HepG2 (cell line): ENCODE results near the gene CDC34. TPM values are rescaled to one million over a fixed set of nuclear protein-coding genes. Genes with fewer than 3 reads are reported as not detected.

Experiments used
- GLI4 ChIP-seq: sonication (generic); formaldehyde crosslinking; IDR thresholded peaks from 2 replicates; pipeline ENCODE4 v1.5.1; 2020; ENCODE audit warnings: missing genetic modification reagents, mild to moderate bottlenecking, moderate library complexity, borderline replicate concordance
- JUND ChIP-seq: sonication (generic); formaldehyde crosslinking; IDR thresholded peaks from 2 replicates; pipeline ENCODE4 v1.8.0; 2022; ENCODE audit warnings: mild to moderate bottlenecking, missing genetic modification reagents
- KDM1A ChIP-seq: IDR thresholded peaks from 2 replicates; pipeline ENCODE4 v1.6.1; 2016; ENCODE audit warnings: missing compliant biosample characterization
- MYC ChIP-seq: sonication (generic); formaldehyde crosslinking; IDR thresholded peaks from 2 replicates; pipeline ENCODE4 v1.9.0; 2021; ENCODE audit warnings: missing genetic modification reagents, borderline replicate concordance
- NR2C2 ChIP-seq: sonication (generic); formaldehyde crosslinking; IDR thresholded peaks from 2 replicates; pipeline ENCODE4 v1.4.0; 2020; ENCODE audit warnings: missing genetic modification reagents, mild to moderate bottlenecking, moderate library complexity, borderline replicate concordance
- PHF21A ChIP-seq: sonication (generic); formaldehyde crosslinking; IDR thresholded peaks from 2 replicates; pipeline ENCODE4 v1.5.0; 2020; ENCODE audit warnings: mild to moderate bottlenecking, missing genetic modification reagents
- PRDM15 ChIP-seq: sonication (generic); formaldehyde crosslinking; IDR thresholded peaks from 2 replicates; pipeline ENCODE4 v1.4.0; 2020; ENCODE audit warnings: missing genetic modification reagents
- SMAD3 ChIP-seq: sonication (generic); formaldehyde crosslinking; IDR thresholded peaks from 2 replicates; pipeline ENCODE4 v1.4.0; 2020; ENCODE audit warnings: missing genetic modification reagents
- ZBTB46 ChIP-seq: sonication (generic); formaldehyde crosslinking; IDR thresholded peaks from 2 replicates; pipeline ENCODE4 v1.4.0; 2020; ENCODE audit warnings: mild to moderate bottlenecking, missing genetic modification reagents, borderline replicate concordance
- ZFP36L1 ChIP-seq: sonication (generic); formaldehyde crosslinking; IDR thresholded peaks from 2 replicates; pipeline ENCODE4 v1.8.0; 2022; ENCODE audit warnings: mild to moderate bottlenecking, missing genetic modification reagents, moderate library complexity
- ZNF317 ChIP-seq: sonication (generic); formaldehyde crosslinking; IDR thresholded peaks from 2 replicates; pipeline ENCODE4 v1.5.0; 2020; ENCODE audit warnings: mild to moderate bottlenecking, missing genetic modification reagents
- ZNF329 ChIP-seq: sonication (generic); formaldehyde crosslinking; IDR thresholded peaks from 2 replicates; pipeline ENCODE4 v1.9.0; 2021; ENCODE audit warnings: low read depth, mild to moderate bottlenecking, missing genetic modification reagents
- ZNF414 ChIP-seq: sonication (generic); formaldehyde crosslinking; IDR thresholded peaks from 2 replicates; pipeline ENCODE4 v1.5.0; 2020; ENCODE audit warnings: missing genetic modification reagents
- ZNF557 ChIP-seq: sonication (generic); formaldehyde crosslinking; IDR thresholded peaks from 2 replicates; pipeline ENCODE4 v1.4.0; 2020; ENCODE audit warnings: missing genetic modification reagents
- ZNF570 ChIP-seq: sonication (generic); formaldehyde crosslinking; IDR thresholded peaks from 2 replicates; pipeline ENCODE4 v1.4.0; 2020; ENCODE audit warnings: mild to moderate bottlenecking, missing genetic modification reagents, borderline replicate concordance
- ZNF605 ChIP-seq: sonication (generic); formaldehyde crosslinking; IDR thresholded peaks from 2 replicates; pipeline ENCODE4 v1.8.0; 2022; ENCODE audit warnings: mild to moderate bottlenecking, missing genetic modification reagents
- ZNF607 ChIP-seq: sonication (generic); formaldehyde crosslinking; IDR thresholded peaks from 2 replicates; pipeline ENCODE4 v1.5.1; 2020; ENCODE audit warnings: missing genetic modification reagents, mild to moderate bottlenecking, borderline replicate concordance
- ZNF782 ChIP-seq: sonication (generic); formaldehyde crosslinking; IDR thresholded peaks from 2 replicates; pipeline ENCODE4 v1.4.0; 2020; ENCODE audit warnings: missing genetic modification reagents, mild to moderate bottlenecking, borderline replicate concordance
- ZNF788 ChIP-seq: sonication (generic); formaldehyde crosslinking; IDR thresholded peaks from 2 replicates; pipeline ENCODE4 v1.5.0; 2020; ENCODE audit warnings: mild to moderate bottlenecking, missing genetic modification reagents, borderline replicate concordance
- ZSCAN5A ChIP-seq: sonication (generic); formaldehyde crosslinking; IDR thresholded peaks from 2 replicates; pipeline ENCODE4 v1.8.0; 2022; ENCODE audit warnings: mild to moderate bottlenecking, missing genetic modification reagents, borderline replicate concordance
- polyA plus RNA-seq, 8 experiments: library from polyadenylated mRNA; depleted of rRNA in 3 of 8; stranded (reverse) in 7 of 8; unstranded in 1 of 8; fragments of >200 nt; fragmentation: Illumina TruSeq in 4 of 8; extraction: Trizol in 4 of 8; gene quantifications; 2 replicates each; pipeline versions ENCODE4 v1.2.1 to v1.2.3, GENCODE V29; 2011 to 2016; ENCODE audit warnings: low read depth in 4 of 8, missing spikeins in 1 of 8, mixed read lengths in 1 of 8; ENCODE audit not compliant: insufficient read depth in 1 of 8
- total RNA-seq, 5 experiments: library from RNA; depleted of rRNA; stranded (reverse); fragments of >200 nt; fragmentation: Illumina TruSeq; extraction: Trizol; gene quantifications; 2 replicates each; pipeline ENCODE4 v1.2.3, GENCODE V29; 2016; ENCODE audit warnings: low read depth in 1 of 5

CDC34 gene
- total and polyA plus RNA-seq, 2 of the 13 experiments (the other 11 are each of a cell fraction or from before 2014, with no cell fraction given), result 138 to 150 TPM

- TF ChIP-seq MYC (CRISPR knock-in tag) (peak; percentile 67; the same call in 1 of the 2 replicates), GLI4 (CRISPR knock-in tag) (no peak), ZNF782 (peak; percentile 51; the same call in 1 of the 2 replicates), SMAD3 (CRISPR knock-in tag) (no peak), ZSCAN5A (no peak), ZNF329 (0 out of 2 replicates have a peak, but pooled peaks have one; percentile 56), PHF21A (CRISPR knock-in tag) (peak; percentile 14; the same call in 1 of the 2 replicates), ZNF557 (CRISPR knock-in tag) (0 out of 2 replicates have a peak, but pooled peaks have one; percentile 60), JUND (CRISPR knock-in tag) (no peak), ZNF607 (CRISPR knock-in tag) (peak; percentile 37; the same call in 1 of the 2 replicates), ZFP36L1 (CRISPR knock-in tag) (no peak), ZNF317 (CRISPR knock-in tag) (no peak), NR2C2 (CRISPR knock-in tag) (no peak), KDM1A (peak; percentile 57; the same call in 1 of the 2 replicates), ZNF788 (CRISPR knock-in tag) (peak; percentile 84; the same call in 1 of the 2 replicates), ZNF570 (CRISPR knock-in tag) (no peak), PRDM15 (CRISPR knock-in tag) (0 out of 2 replicates have a peak, but pooled peaks have one; percentile 13), ZNF605 (peak; percentile 69; the same call in 1 of the 2 replicates), ZBTB46 (CRISPR knock-in tag) (no peak), ZNF414 (CRISPR knock-in tag) (peak; percentile 62)
Observed at GRCh38 chr19:506404-507285, 24.9 kb upstream of the CDC34 start (continued).
